GM13977 (cell line): ENCODE results near the gene STAG1.
"Not testable (repeated sequence)": the region's sequence is repeated elsewhere in the genome, so short reads cannot be mapped to it uniquely, and the experiment has no call there.

Experiments used
- DNase-seq: peaks from one replicate; pipeline ENCODE4 v3.0.0; 2012; ENCODE audit warnings: low spot score
- in situ Hi-C: fragments of 300-500 bp; cut with MboI; formaldehyde crosslinking; loops from one replicate; pipeline ENCODE4 v1.12.0; 2022; ENCODE audit warnings: low sequenced_read_pairs, low pct_unique_long_range_greater_than_20kb, mixed read lengths, inconsistent platforms; ENCODE audit not compliant: unreplicated experiment
- TF ChIP-seq, protein P1 (sequence below): IDR thresholded peaks from 2 replicates; pipeline ENCODE4 v1.5.1; 2012; ENCODE audit warnings: mild to moderate bottlenecking, control low read depth; ENCODE audit not compliant: insufficient read depth; ENCODE audit errors: extremely low read depth, missing control alignments

The STAG1 gene

DNA sequence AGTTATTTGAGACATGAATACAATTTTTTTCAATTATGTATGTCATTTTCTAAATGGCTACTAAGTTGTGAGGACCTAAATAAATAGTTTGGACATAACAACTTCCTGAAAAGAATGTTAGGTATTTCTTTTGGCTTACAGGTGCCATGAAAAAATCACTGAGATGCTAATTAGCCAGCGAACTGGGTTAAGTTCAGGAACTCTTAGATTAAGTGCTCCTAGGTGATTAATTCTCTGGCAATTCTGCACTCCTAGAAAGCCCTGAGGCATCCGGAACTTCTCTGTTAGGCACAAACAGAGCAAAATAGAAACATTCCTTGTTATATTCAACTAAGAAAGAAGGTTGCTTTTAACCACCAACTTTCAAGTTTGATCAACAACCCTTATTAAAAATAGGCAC lies 192.3 kb downstream of the STAG1 start:
- no peak for DNase-seq
- TF ChIP-seq, protein P1, sequence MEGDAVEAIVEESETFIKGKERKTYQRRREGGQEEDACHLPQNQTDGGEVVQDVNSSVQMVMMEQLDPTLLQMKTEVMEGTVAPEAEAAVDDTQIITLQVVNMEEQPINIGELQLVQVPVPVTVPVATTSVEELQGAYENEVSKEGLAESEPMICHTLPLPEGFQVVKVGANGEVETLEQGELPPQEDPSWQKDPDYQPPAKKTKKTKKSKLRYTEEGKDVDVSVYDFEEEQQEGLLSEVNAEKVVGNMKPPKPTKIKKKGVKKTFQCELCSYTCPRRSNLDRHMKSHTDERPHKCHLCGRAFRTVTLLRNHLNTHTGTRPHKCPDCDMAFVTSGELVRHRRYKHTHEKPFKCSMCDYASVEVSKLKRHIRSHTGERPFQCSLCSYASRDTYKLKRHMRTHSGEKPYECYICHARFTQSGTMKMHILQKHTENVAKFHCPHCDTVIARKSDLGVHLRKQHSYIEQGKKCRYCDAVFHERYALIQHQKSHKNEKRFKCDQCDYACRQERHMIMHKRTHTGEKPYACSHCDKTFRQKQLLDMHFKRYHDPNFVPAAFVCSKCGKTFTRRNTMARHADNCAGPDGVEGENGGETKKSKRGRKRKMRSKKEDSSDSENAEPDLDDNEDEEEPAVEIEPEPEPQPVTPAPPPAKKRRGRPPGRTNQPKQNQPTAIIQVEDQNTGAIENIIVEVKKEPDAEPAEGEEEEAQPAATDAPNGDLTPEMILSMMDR, result no peak
- in situ Hi-C loops, result no loop called here

DNA sequence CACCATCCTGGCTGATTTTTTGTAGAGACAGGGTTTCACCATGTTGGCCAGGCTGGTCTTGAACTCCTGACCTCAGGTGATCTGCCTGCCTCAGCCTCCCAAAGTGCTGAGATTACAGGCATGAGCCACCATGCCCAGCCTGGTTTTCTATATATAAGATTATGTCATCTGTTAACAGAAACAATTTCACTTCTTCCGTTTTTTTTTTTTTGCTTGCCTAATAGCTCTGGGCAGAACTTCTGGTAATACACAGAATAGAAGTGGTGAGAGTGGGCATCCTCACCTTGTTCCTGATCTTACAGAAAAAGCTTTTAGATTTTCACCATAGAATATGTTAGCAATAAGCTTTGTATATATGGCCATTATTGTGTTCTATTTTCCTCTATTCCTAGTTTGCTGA lies 202.7 kb downstream of the STAG1 start:
- in situ Hi-C loops, DNase-seq: not testable (repeated sequence)

DNA sequence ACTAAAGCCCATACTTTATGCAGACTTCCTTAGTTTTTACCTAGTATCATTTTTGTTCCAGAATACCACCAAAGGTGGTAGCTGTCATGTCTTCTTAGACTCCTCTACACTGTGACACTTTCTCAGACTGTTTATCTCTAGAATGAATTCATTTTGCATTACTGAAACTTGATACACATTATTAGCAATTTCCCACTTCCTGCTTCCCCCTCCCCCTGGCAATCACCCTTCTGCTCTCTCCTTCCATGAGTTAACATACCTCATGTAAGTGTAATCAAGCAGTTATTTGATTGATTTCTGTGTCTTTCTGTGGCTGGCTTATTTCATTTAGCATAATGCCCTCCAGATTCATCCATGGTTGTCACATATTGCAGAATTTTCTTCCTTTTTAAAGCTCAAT lies 204.9 kb downstream of the STAG1 start:
- TF ChIP-seq, protein P1, result no peak
- in situ Hi-C loops, result no loop called here
- DNase-seq, result no peak

DNA sequence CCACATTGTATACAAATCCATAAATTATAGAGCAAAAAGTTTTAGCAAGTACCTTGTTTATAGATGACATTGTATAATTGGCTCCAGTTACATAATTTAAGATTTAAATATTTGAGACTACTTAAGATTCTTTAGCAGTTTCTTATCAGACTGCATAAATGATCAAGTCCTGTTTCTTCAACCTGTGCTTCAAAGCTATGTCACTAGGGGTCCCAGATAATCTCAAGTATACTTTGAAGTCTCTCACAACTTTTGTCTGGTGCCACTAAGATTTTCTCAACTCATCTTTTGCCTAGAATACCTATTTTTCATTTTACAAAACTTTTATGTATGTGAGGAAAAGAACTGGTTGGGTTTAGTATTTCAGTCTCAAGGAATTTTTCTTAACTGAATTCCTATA lies 205.5 kb downstream of the STAG1 start:
- in situ Hi-C loops, result no loop called here
- TF ChIP-seq, protein P1, result peak; percentile 24
- DNase-seq, result peak; percentile 20

DNA sequence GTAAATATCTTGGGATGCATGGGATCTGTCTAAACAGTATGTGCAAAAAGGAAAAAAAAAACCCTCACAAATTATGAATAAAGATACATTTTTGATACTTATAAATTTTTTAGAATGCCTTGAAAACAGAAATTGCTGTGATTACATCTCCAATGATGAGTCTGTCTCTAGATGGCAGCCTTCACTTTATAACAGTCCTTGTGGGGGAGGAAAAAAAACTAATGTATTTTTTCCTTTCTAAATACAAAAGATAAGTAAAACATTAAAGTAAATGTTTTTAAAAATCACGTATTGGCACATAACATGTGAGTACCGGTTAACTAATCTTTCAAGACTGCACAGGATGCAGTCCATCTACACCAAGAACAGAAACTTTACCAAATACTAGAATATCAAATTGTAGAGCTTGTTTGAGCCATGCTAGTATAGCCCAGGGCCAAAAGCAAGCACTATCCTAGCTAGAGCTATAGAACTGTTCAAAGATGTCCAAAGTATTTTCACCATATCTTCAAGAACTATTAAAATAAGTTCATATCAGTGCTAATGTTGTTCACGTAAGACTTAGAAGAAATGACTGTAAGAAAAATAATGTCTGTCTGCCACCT lies 206.4 kb downstream of the STAG1 start:
- DNase-seq, result no peak
- TF ChIP-seq, protein P1, result peak; percentile 32
- in situ Hi-C loops, result no loop called here

DNA sequence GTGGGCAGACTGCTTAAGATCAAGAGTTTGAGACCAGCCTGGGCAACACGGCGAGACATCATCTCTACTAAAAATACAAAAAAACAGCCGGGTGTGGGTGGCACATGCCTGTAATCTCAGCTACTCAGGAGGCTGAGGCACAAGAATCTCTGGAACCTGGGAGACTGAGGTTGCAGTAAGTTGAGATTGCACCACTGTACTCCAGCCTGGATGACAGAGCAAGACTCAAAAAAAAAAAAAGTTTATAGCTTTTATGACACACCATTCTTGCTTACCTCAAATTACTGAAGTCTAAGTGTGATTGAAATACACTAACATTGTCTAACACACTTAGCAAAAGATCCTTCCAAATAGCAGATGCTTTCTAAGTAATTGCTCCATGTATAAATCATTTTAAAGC lies 207.6 kb downstream of the STAG1 start:
- in situ Hi-C loops, result no loop called here
- TF ChIP-seq, protein P1, result no peak
- DNase-seq, result no peak

DNA sequence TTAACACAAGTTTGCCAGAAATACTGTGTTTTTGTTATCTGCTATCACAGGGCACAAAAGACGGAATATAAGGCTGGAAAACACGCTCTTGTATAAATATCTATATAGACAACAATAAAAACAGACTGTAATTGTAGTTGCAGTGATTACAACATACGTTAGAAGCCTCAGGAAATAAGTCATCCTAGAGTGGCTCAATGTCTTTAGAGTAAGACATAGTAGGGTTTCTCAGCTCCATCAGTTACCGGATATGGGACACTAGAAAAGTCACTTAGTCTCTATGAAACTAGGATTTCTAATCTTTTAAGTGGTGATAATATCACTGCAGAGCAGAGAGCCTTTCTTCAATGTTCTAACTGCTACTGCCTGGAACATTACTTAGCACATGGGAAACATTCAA lies 208.8 kb downstream of the STAG1 start:
- in situ Hi-C loops, result no loop called here
- no peak for DNase-seq
- TF ChIP-seq, protein P1, result no peak
